GM23338 (cell line): ENCODE data around the gene KDM6B. TPM values are rescaled to one million over a fixed set of nuclear protein-coding genes. Genes with fewer than 3 reads are reported as not detected.

Experiments
- ATAC-seq: fragments of 200-7000 bp; cut with Tn5 transposase; 3 replicates; pipeline ENCODE4 v1.9.1; 2020
- DNase-seq: peaks from one replicate; pipeline ENCODE4 v3.0.0-alpha.2; 2015; ENCODE audit warnings: low spot score
- H2AFZ ChIP-seq: fragments of 200-600 bp; sonication (generic); 2 replicates; pipeline ENCODE4 v1.8.0; 2016; ENCODE audit warnings: antibody characterized with exemption, mild to moderate bottlenecking, moderate library complexity
- H3F3A ChIP-seq: fragments of 200-600 bp; sonication (generic); replicated peaks from 2 replicates; pipeline ENCODE4 v1.8.0; 2017; ENCODE audit warnings: antibody characterized with exemption, mixed run types, low read depth
- H3K27ac ChIP-seq: fragments of 200-600 bp; sonication (generic); 2 replicates; pipeline ENCODE4 v1.6.1; 2016; ENCODE audit warnings: low read depth
- H3K27me3 ChIP-seq: fragments of 200-600 bp; sonication (generic); 2 replicates; pipeline ENCODE4 v1.8.0; 2016; ENCODE audit warnings: mild to moderate bottlenecking, mixed run types, moderate library complexity; ENCODE audit not compliant: insufficient read depth
- H3K36me3 ChIP-seq: fragments of 200-600 bp; sonication (generic); 2 replicates; pipeline ENCODE4 v1.8.0; 2016; ENCODE audit warnings: mild to moderate bottlenecking; ENCODE audit not compliant: insufficient read depth
- H3K4me1 ChIP-seq: fragments of 200-600 bp; sonication (generic); 2 replicates; pipeline ENCODE4 v1.8.0; 2016; ENCODE audit warnings: mild to moderate bottlenecking, moderate library complexity; ENCODE audit not compliant: insufficient read depth
- H3K4me2 ChIP-seq: fragments of 200-600 bp; sonication (generic); 2 replicates; pipeline ENCODE4 v1.7.1; 2017; ENCODE audit warnings: mixed run types
- H3K4me3 ChIP-seq: fragments of 200-600 bp; sonication (generic); 2 replicates; pipeline ENCODE4 v1.6.1; 2016; ENCODE audit warnings: mixed run types
- H3K79me2 ChIP-seq: fragments of 200-600 bp; sonication (generic); replicated peaks from 2 replicates; pipeline ENCODE4 v1.8.0; 2017; ENCODE audit warnings: mild to moderate bottlenecking; ENCODE audit not compliant: insufficient read depth
- H3K9me2 ChIP-seq: fragments of 200-600 bp; sonication (generic); 2 replicates; pipeline ENCODE4 v1.8.0; 2017; ENCODE audit not compliant: insufficient read depth
- H4K20me1 ChIP-seq: fragments of 200-600 bp; sonication (generic); replicated peaks from 2 replicates; pipeline ENCODE4 v1.8.0; 2017; ENCODE audit warnings: mild to moderate bottlenecking; ENCODE audit not compliant: insufficient read depth
- H3K27ac Mint-ChIP-seq: 2 replicates; pipeline ENCODE4 v1.8.0; 2020; ENCODE audit warnings: inconsistent platforms, mild to moderate bottlenecking, moderate library complexity, mixed read lengths
- H3K27me3 Mint-ChIP-seq: 3 replicates; pipeline ENCODE4 v1.8.0; 2022; ENCODE audit warnings: low read depth, mild to moderate bottlenecking, moderate library complexity, mixed read lengths, inconsistent platforms; ENCODE audit not compliant: insufficient read depth, poor library complexity
- H3K36me3 Mint-ChIP-seq: 3 replicates; pipeline ENCODE4 v1.8.0; 2021; ENCODE audit warnings: low read depth, mild to moderate bottlenecking, inconsistent platforms, moderate library complexity, mixed read lengths
- H3K4me1 Mint-ChIP-seq: 3 replicates; pipeline ENCODE4 v1.8.0; 2020; ENCODE audit warnings: mild to moderate bottlenecking, inconsistent platforms, mixed read lengths
- H3K4me3 Mint-ChIP-seq: 3 replicates; pipeline ENCODE4 v1.8.0; 2021; ENCODE audit warnings: moderate library complexity, mild to moderate bottlenecking, inconsistent platforms, mixed read lengths
- H3K9me3 Mint-ChIP-seq: 3 replicates; pipeline ENCODE4 v1.8.0; 2020; ENCODE audit warnings: moderate library complexity, mild to moderate bottlenecking, inconsistent platforms, mixed read lengths
- CREB1 ChIP-seq: fragments of 250-450 bp; sonication (Bioruptor Pico); IDR thresholded peaks from 2 replicates; pipeline ENCODE4 v1.5.0; 2020; ENCODE audit warnings: low read depth, mild to moderate bottlenecking, moderate library complexity
- CTCF ChIP-seq, 2 experiments: fragments of 200-600 bp in 1 of 2; sonication (generic) in 1 of 2; conservative IDR thresholded peaks; 2 replicates each; pipeline versions ENCODE4 v1.5.1 to v1.6.1; 2016 to 2017; ENCODE audit warnings: antibody characterized with exemption in 2 of 2, low read depth in 2 of 2, mild to moderate bottlenecking in 2 of 2, moderate library complexity in 1 of 2
- EZH2 ChIP-seq: fragments of 200-600 bp; sonication (generic); IDR thresholded peaks from one replicate; pipeline ENCODE4 v1.8.0; 2017; ENCODE audit warnings: antibody characterized with exemption, mild to moderate bottlenecking, low read depth; ENCODE audit not compliant: unreplicated experiment
- EZH2phosphoT487 ChIP-seq: fragments of 200-600 bp; sonication (generic); IDR thresholded peaks from one replicate; pipeline ENCODE4 v1.8.1; 2018; ENCODE audit warnings: antibody characterized with exemption; ENCODE audit not compliant: unreplicated experiment
- JUNB ChIP-seq: IDR thresholded peaks from one replicate; pipeline ENCODE4 v1.6.1; 2016; ENCODE audit warnings: antibody characterized with exemption; ENCODE audit not compliant: unreplicated experiment
- NANOG ChIP-seq: IDR thresholded peaks from 2 replicates; pipeline ENCODE4 v1.6.1; 2016; ENCODE audit warnings: antibody characterized with exemption, borderline replicate concordance
- POLR2AphosphoS5 ChIP-seq: IDR thresholded peaks from 2 replicates; pipeline ENCODE4 v1.6.1; 2016; ENCODE audit warnings: antibody characterized with exemption, low read depth
- REST ChIP-seq: IDR thresholded peaks from one replicate; pipeline ENCODE4 v1.6.1; 2018; ENCODE audit warnings: antibody characterized with exemption; ENCODE audit not compliant: unreplicated experiment
- ZNF114 ChIP-seq: fragments of 250-450 bp; sonication (Bioruptor Pico); IDR thresholded peaks from 2 replicates; pipeline ENCODE4 v1.5.0; 2020; ENCODE audit warnings: mild to moderate bottlenecking, moderate library complexity
- ZNF331 ChIP-seq: fragments of 250-450 bp; sonication (Bioruptor Pico); IDR thresholded peaks from 2 replicates; pipeline ENCODE4 v1.5.0; 2020; ENCODE audit warnings: low read depth, mild to moderate bottlenecking, moderate library complexity
- ZNF462 ChIP-seq: fragments of 250-450 bp; sonication (Bioruptor Pico); IDR thresholded peaks from 2 replicates; pipeline ENCODE4 v1.5.0; 2020; ENCODE audit warnings: mild to moderate bottlenecking, moderate library complexity
- polyA plus RNA-seq: library from polyadenylated mRNA; unstranded; fragments of >200 nt; fragmentation: Nextera tagmentation; extraction: Ambion mirVana; gene quantifications from 2 replicates; pipeline ENCODE4 v1.2.1, GENCODE V29; 2016
- total RNA-seq: library from RNA; depleted of rRNA; stranded (reverse); fragments of >200 nt; shearing (Covaris generic); gene quantifications from 2 replicates; pipeline ENCODE4 v1.2.3, GENCODE V29; 2014

KDM6B gene
- total and polyA plus RNA-seq, 2 experiments from 2014 or later = 1.1 to 1.4 TPM

- TF ChIP-seq ZNF462 (CRISPR knock-in tag) (no peak), NANOG (no peak), ZNF331 (CRISPR knock-in tag) (no peak), CREB1 (no peak), ZNF114 (no peak), CTCF (conservative IDR thresholded peaks at IDR 0.05; ENCODE audit: low read depth in 2 of 2) (no peak)
These were observed 47.2 kb upstream of the KDM6B start (continued) for GRCh38 chr17:7786866-7787265.

GRCh38 chr17:7789131-7789530 is 44.9 kb upstream of the KDM6B start:
- no peak for ATAC-seq
- Histone ChIP-seq H3K9me2 (no peaks in the 10 kb centered on the region; the same call in 1 of the 2 replicates), H3K27me3 (no peaks in the 10 kb centered on the region), H2AFZ (no peak overlapping the region), H3F3A (no peaks in the 10 kb centered on the region), H3K4me3 (no peak overlapping the region), H4K20me1 (no peaks in the 10 kb centered on the region), H3K27ac (no peak overlapping the region), H3K4me1 (no peaks in the 10 kb centered on the region), H3K36me3 (no peaks in the 10 kb centered on the region), H3K4me2 (no peak overlapping the region), H3K79me2 (no peaks in the 10 kb centered on the region)
- Mint-ChIP-seq H3K4me1 (peaks cover 2% of the 10 kb centered on the region; the same call in 1 of the 3 replicates), H3K4me3 (no peak overlapping the region), H3K27me3 (peaks cover 10% of the 10 kb centered on the region), H3K9me3 (no peaks in the 10 kb centered on the region), H3K27ac (no peak overlapping the region), H3K36me3 (no peaks in the 10 kb centered on the region)
- no peak for DNase-seq
- no peak for TF ChIP-seq EZH2phosphoT487
- no peak for TF ChIP-seq JUNB
- TF ChIP-seq REST = no peak
- no peak for TF ChIP-seq EZH2
- TF ChIP-seq NANOG = no peak
- no peak for TF ChIP-seq POLR2AphosphoS5
- no peak for TF ChIP-seq CTCF (conservative IDR thresholded peaks at IDR 0.05; ENCODE audit: low read depth in 2 of 2)
